Natural killer cell treated with Interleukin-12 subunit alpha and Interleukin-12 subunit beta and Interleukin-15 and Interleukin-18, amount 100 ng/mL, for 72 hours (primary cell): ENCODE measurements around the gene CCDC86. TPM values are rescaled to one million over a fixed set of nuclear protein-coding genes. Genes with fewer than 3 reads are reported as not detected.

Source experiments
- ATAC-seq, 2 donors: fragments of 150-1000 bp; cut with Tn5 transposase in 1 of 2; sonication (Bioruptor Pico), chemical (Tn5 transposase) in 1 of 2; 2 replicates each; pipeline ENCODE4 v1.10.0; 2021
- DNase-seq: peaks from one replicate; pipeline ENCODE4 v3.0.0; 2022; ENCODE audit warnings: low spot score
- H3K27ac Mint-ChIP-seq, 2 donors: 1 replicate in 1 of 2; 2 replicates in 1 of 2; pipeline ENCODE4 v1.8.0; 2022; ENCODE audit warnings: mixed read lengths in 2 of 2, mild to moderate bottlenecking in 1 of 2, moderate library complexity in 1 of 2
- H3K27me3 Mint-ChIP-seq, 2 donors: 1 replicate in 1 of 2; 2 replicates in 1 of 2; pipeline ENCODE4 v1.8.0; 2022; ENCODE audit warnings: mixed read lengths in 2 of 2
- H3K36me3 Mint-ChIP-seq: one replicate; pipeline ENCODE4 v1.8.0; 2022; ENCODE audit warnings: mixed read lengths
- H3K4me1 Mint-ChIP-seq, 2 donors: 1 replicate in 1 of 2; 2 replicates in 1 of 2; pipeline ENCODE4 v1.8.0; 2022; ENCODE audit warnings: low read depth in 2 of 2, mixed read lengths in 2 of 2, mild to moderate bottlenecking in 1 of 2
- H3K4me3 Mint-ChIP-seq: one replicate; pipeline ENCODE4 v1.8.0; 2022; ENCODE audit warnings: mixed read lengths
- H3K9me3 Mint-ChIP-seq: 2 replicates; pipeline ENCODE4 v1.8.0; 2022; ENCODE audit warnings: mixed read lengths
- total RNA-seq, 2 donors: library from RNA; stranded (reverse); gene quantifications; one replicate each; pipeline ENCODE4 v1.2.3, GENCODE V29; 2022

CCDC86 gene
- total RNA-seq, result 10 to 100 TPM; 45.0 to 78.7 TPM

GRCh38 chr11:60841797-60842667, at the start of gene CCDC86:
CCDC86 (plus strand) TSS chr11:60842113; CDS start chr11:60842125, 12 bp downstream.
- Mint-ChIP-seq H3K36me3 (peaks cover 4% of the 10 kb centered on the region), H3K27me3 (peaks cover 0 to 3% of the 10 kb centered on the region in 2 donors), H3K27ac (peak within 1 kb of the TSS; percentile 95 to 96), H3K4me1 (peaks cover 35 to 45% of the 10 kb centered on the region in 2 donors), H3K9me3 (peaks cover 3% of the 10 kb centered on the region), H3K4me3 (peak within 1 kb of the TSS; percentile 94)
- DNase-seq (peak; percentile 97), ATAC-seq (peak; percentile 96 to 97)

GRCh38 chr11:60792521-60792920, 49.4 kb upstream of the CCDC86 start:
- H3K4me1 Mint-ChIP-seq, result no peaks in the 10 kb centered on the region
- H3K4me3 Mint-ChIP-seq, result no peak overlapping the region
- ATAC-seq, result no peak
- H3K27ac Mint-ChIP-seq, result no peak overlapping the region
- H3K27me3 Mint-ChIP-seq, result peaks cover 0 to 5% of the 10 kb centered on the region in 2 donors
- H3K36me3 Mint-ChIP-seq, result no peaks in the 10 kb centered on the region
- H3K9me3 Mint-ChIP-seq, result no peaks in the 10 kb centered on the region
- DNase-seq, result no peak

- ATAC-seq (no peak), DNase-seq (no peak)
- H3K27ac Mint-ChIP-seq, result no peak overlapping the region
- H3K9me3 Mint-ChIP-seq, result no peaks in the 10 kb centered on the region
- no peak overlapping the region for H3K4me3 Mint-ChIP-seq
- H3K27me3 Mint-ChIP-seq, result peaks cover 0 to 7% of the 10 kb centered on the region in 2 donors
- no peaks in the 10 kb centered on the region for H3K36me3 Mint-ChIP-seq
- no peaks in the 10 kb centered on the region for H3K4me1 Mint-ChIP-seq
Measured at GRCh38 chr11:60795291-60795690, 46.6 kb upstream of the CCDC86 start.

GRCh38 chr11:60797846-60798630, 43.9 kb upstream of the CCDC86 start:
- Mint-ChIP-seq H3K9me3 (no peaks in the 10 kb centered on the region), H3K27ac (no peak overlapping the region), H3K27me3 (peaks cover 8 to 12% of the 10 kb centered on the region in 2 donors), H3K4me1 (no peaks in the 10 kb centered on the region), H3K36me3 (no peaks in the 10 kb centered on the region), H3K4me3 (no peak overlapping the region)
- DNase-seq (no peak), ATAC-seq (no peak)

- DNase-seq (no peak), ATAC-seq (no peak)
- Mint-ChIP-seq H3K4me1 (no peaks in the 10 kb centered on the region), H3K36me3 (no peaks in the 10 kb centered on the region), H3K4me3 (no peak overlapping the region), H3K27ac (no peak overlapping the region), H3K27me3 (peaks cover 8 to 12% of the 10 kb centered on the region in 2 donors), H3K9me3 (no peaks in the 10 kb centered on the region)
Measured at GRCh38 chr11:60798631-60799030, 43.3 kb upstream of the CCDC86 start.

GRCh38 chr11:60801194-60801593, 40.7 kb upstream of the CCDC86 start:
- Mint-ChIP-seq H3K27ac (no peak overlapping the region), H3K36me3 (no peaks in the 10 kb centered on the region), H3K27me3 (peaks cover 11 to 19% of the 10 kb centered on the region in 2 donors), H3K4me3 (no peak overlapping the region), H3K4me1 (no peaks in the 10 kb centered on the region), H3K9me3 (no peaks in the 10 kb centered on the region)
- DNase-seq, result no peak
- no peak for ATAC-seq

- no peak for DNase-seq
- Mint-ChIP-seq H3K4me3 (no peak overlapping the region), H3K27ac (no peak overlapping the region), H3K36me3 (no peaks in the 10 kb centered on the region), H3K27me3 (peaks cover 9 to 25% of the 10 kb centered on the region in 2 donors), H3K4me1 (no peaks in the 10 kb centered on the region), H3K9me3 (no peaks in the 10 kb centered on the region)
- ATAC-seq, result no peak
Measured at GRCh38 chr11:60803273-60803936, 38.5 kb upstream of the CCDC86 start.

GRCh38 chr11:60809249-60809648, 32.7 kb upstream of the CCDC86 start:
- H3K36me3 Mint-ChIP-seq, result no peaks in the 10 kb centered on the region
- H3K27ac Mint-ChIP-seq, result no peak overlapping the region
- ATAC-seq (peak in 1 of 2 donors; percentile 31), DNase-seq (no peak)
- H3K4me1 Mint-ChIP-seq, result no peaks in the 10 kb centered on the region
- H3K27me3 Mint-ChIP-seq, result peaks cover 13 to 14% of the 10 kb centered on the region in 2 donors
- no peak overlapping the region for H3K4me3 Mint-ChIP-seq
- H3K9me3 Mint-ChIP-seq, result no peaks in the 10 kb centered on the region

- Mint-ChIP-seq H3K36me3 (no peaks in the 10 kb centered on the region), H3K4me1 (no peaks in the 10 kb centered on the region), H3K4me3 (no peak overlapping the region), H3K27ac (no peak overlapping the region), H3K9me3 (no peaks in the 10 kb centered on the region), H3K27me3 (peaks cover 13 to 14% of the 10 kb centered on the region in 2 donors)
- DNase-seq, result no peak
- no peak for ATAC-seq
Measured at GRCh38 chr11:60809691-60810090, 32.2 kb upstream of the CCDC86 start.

- Mint-ChIP-seq H3K36me3 (no peaks in the 10 kb centered on the region), H3K9me3 (no peaks in the 10 kb centered on the region), H3K27me3 (peaks cover 13 to 14% of the 10 kb centered on the region in 2 donors), H3K4me3 (no peak overlapping the region), H3K27ac (no peak overlapping the region), H3K4me1 (no peaks in the 10 kb centered on the region)
- ATAC-seq, result no peak
- DNase-seq, result no peak
Measured at GRCh38 chr11:60810151-60810550, 31.8 kb upstream of the CCDC86 start.

GRCh38 chr11:60810569-60810968, 31.3 kb upstream of the CCDC86 start:
- DNase-seq (no peak), ATAC-seq (no peak)
- H3K4me3 Mint-ChIP-seq, result no peak overlapping the region
- H3K27ac Mint-ChIP-seq, result no peak overlapping the region
- peaks cover 9 to 12% of the 10 kb centered on the region in 2 donors for H3K27me3 Mint-ChIP-seq
- no peaks in the 10 kb centered on the region for H3K4me1 Mint-ChIP-seq
- no peaks in the 10 kb centered on the region for H3K36me3 Mint-ChIP-seq
- H3K9me3 Mint-ChIP-seq, result no peaks in the 10 kb centered on the region

GRCh38 chr11:60813324-60813723, 28.6 kb upstream of the CCDC86 start:
- Mint-ChIP-seq H3K4me1 (no peaks in the 10 kb centered on the region), H3K27ac (no peak overlapping the region), H3K9me3 (no peaks in the 10 kb centered on the region), H3K36me3 (peaks cover 7% of the 10 kb centered on the region), H3K27me3 (peaks cover 0 to 8% of the 10 kb centered on the region in 2 donors), H3K4me3 (no peak overlapping the region)
- DNase-seq, result no peak
- no peak for ATAC-seq

- Mint-ChIP-seq H3K27me3 (peaks cover 0 to 8% of the 10 kb centered on the region in 2 donors), H3K36me3 (peaks cover 7% of the 10 kb centered on the region), H3K9me3 (no peaks in the 10 kb centered on the region), H3K4me3 (no peak overlapping the region), H3K27ac (no peak overlapping the region), H3K4me1 (no peaks in the 10 kb centered on the region)
- DNase-seq, result no peak
- ATAC-seq, result no peak
Measured at GRCh38 chr11:60814112-60814511, 27.8 kb upstream of the CCDC86 start.
